Pancreas (tissue), 10 donors: ENCODE measurements around the gene MMS19. TPM values are rescaled to one million over a fixed set of nuclear protein-coding genes. Genes with fewer than 3 reads are reported as not detected.

Experiments
- ATAC-seq, 4 donors: fragments of 200-7000 bp; cut with Tn5 transposase; one replicate each; pipeline versions ENCODE4 v1.8.0 to v1.9.1; 2020; ENCODE audit warnings: mild to moderate bottlenecking in 4 of 4, moderate library complexity in 4 of 4
- DNase-seq, 6 donors: peaks; one replicate each; pipeline ENCODE4 v3.0.0-alpha.2; 2020
- FAIRE-seq: peaks from 2 replicates; lab custom pipeline; 2012; peaks lifted over from hg19 to GRCh38; lab: Jason Lieb, UNC
- H3K27ac ChIP-seq, 4 donors: fragments of 200-600 bp; sonication (generic); 1 replicate in 3 of 4; 2 replicates in 1 of 4; pipeline versions ENCODE4 v1.5.0 to v1.8.0; 2020
- H3K27me3 ChIP-seq, 4 donors: fragments of 200-600 bp; one replicate each; pipeline ENCODE4 v1.8.0; 2021
- H3K36me3 ChIP-seq, 3 donors: fragments of 200-600 bp; sonication (generic) in 1 of 3; one replicate each; pipeline versions ENCODE4 v1.5.0 to v1.8.0; 2020 to 2021
- H3K4me1 ChIP-seq, 3 donors: fragments of 200-600 bp; one replicate each; pipeline ENCODE4 v1.8.0; 2021
- H3K4me3 ChIP-seq, 4 donors: fragments of 200-600 bp; sonication (generic) in 2 of 4; one replicate each; pipeline versions ENCODE4 v1.5.0 to v1.8.0; 2020 to 2021
- H3K9me3 ChIP-seq, 4 donors: fragments of 200-600 bp; one replicate each; pipeline ENCODE4 v1.8.0; 2021
- WGBS, 2 donors: extraction: QIAGEN DNeasy Blood & Tissue Kit; methylation state at CpG; one replicate each; pipeline ENCODE4 v1.1.7; 2013; 5-methylcytosine and 5-hydroxymethylcytosine counted together
- intact Hi-C, 3 donors: fragments of 100-400 bp; cut with DNase I; formaldehyde crosslinking; loops; one replicate each; pipeline versions ENCODE4 v1.11.1 to v1.14.2; 2022
- polyA plus RNA-seq, 2 donors: library from polyadenylated mRNA; stranded (reverse); fragments of 200-250 nt; gene quantifications; one replicate each; pipeline ENCODE4 v1.2.3, GENCODE V29; 2013
- total RNA-seq, 6 donors: library from RNA; stranded (reverse); fragmentation: NEBNext Ultra II Directional in 4 of 6; extraction: Animal tissue kit (Norgen Biotek cat#: 25700) in 4 of 6; gene quantifications; one replicate each; pipeline versions ENCODE4 v1.2.1 to v1.2.4, GENCODE V29; 2021 to 2023
- TF ChIP-seq, protein P1 (sequence below), 4 donors: fragments of 200-600 bp; sonication (generic) in 3 of 4; IDR thresholded peaks; one replicate each; pipeline versions ENCODE4 v1.5.0 to v1.8.0; 2021; ENCODE audit warnings: antibody characterized with exemption in 4 of 4
- donor health status: healthy with polysubstance abuse.
- donor health status: DM: no; HTN: no; CAD: no; lungs with moderate emphysema.
- donor health status: DM: no; HTN: no; CAD: no.
- donor health status: control.
- donor health status: control.
- donor health status: Bipolar disorder and iron deficiency.
- donor health status: DM: yes; HTN: yes; CAD: no.
- donor health status: DM: no; HTN: no; CAD: no.
- donor health status: DM: no; HTN: no; CAD: no.
- donor health status: DM: yes; HTN: yes; CAD: no.

Gene MMS19
- total and polyA plus RNA-seq, 8 donors = 18.0 to 65.7 (median 24.6) TPM

DNA sequence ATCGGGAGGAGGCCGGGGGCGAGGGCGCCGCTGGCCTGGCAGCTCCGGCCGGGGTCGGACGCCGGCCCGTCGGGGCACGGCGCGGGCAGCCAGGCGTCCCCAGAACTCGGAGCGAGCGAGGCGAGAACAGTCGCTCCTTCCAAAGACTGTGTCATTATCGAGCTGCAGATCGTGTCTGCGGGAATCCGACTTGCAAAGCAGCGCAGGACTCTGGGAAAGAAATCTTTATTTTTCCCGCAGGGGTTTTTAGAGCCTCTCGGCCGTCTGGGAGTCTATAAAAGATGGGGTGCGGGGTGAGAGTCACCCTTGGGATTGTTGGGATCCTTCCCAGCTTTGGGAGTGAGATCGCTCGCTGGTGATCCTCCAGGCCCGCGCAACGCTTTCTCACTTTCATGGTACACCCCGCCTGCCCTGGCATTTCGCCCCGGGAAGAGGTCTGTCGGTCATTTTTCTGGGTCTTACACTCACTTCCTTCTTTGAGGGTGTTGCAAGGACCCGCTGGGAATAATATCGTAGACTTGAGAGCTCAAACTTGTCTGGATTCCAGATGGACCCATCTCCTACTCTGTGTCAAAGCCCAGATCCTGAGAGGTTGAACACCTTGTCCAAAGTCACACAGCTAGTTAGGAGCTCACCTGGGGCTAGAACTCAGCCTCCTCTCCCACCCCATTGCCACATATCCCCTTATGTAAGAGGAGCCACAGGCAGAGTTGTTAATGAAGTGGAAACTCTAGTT, 1.5 kb upstream of the MMS19 start:
- Histone ChIP-seq H3K4me3 (peak overlapping the region; percentile 56 to 97 (median 77)), H3K36me3 (no peaks in the 10 kb centered on the region), H3K9me3 (no peaks in the 10 kb centered on the region), H3K27ac (peak overlapping the region; percentile 81 to 89 (median 86)), H3K4me1 (peaks cover 4 to 19% (median 18%) of the 10 kb centered on the region in 3 donors), H3K27me3 (no peaks in the 10 kb centered on the region)
- intact Hi-C loops = no loop called here
- WGBS, 2 donors = 0 to 2% methylated on average over 33 to 41 of the region's 41 CpGs
- TF ChIP-seq, protein P1, sequence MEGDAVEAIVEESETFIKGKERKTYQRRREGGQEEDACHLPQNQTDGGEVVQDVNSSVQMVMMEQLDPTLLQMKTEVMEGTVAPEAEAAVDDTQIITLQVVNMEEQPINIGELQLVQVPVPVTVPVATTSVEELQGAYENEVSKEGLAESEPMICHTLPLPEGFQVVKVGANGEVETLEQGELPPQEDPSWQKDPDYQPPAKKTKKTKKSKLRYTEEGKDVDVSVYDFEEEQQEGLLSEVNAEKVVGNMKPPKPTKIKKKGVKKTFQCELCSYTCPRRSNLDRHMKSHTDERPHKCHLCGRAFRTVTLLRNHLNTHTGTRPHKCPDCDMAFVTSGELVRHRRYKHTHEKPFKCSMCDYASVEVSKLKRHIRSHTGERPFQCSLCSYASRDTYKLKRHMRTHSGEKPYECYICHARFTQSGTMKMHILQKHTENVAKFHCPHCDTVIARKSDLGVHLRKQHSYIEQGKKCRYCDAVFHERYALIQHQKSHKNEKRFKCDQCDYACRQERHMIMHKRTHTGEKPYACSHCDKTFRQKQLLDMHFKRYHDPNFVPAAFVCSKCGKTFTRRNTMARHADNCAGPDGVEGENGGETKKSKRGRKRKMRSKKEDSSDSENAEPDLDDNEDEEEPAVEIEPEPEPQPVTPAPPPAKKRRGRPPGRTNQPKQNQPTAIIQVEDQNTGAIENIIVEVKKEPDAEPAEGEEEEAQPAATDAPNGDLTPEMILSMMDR (IDR thresholded peaks at IDR 0.05) = no peak
- ATAC-seq = no peak
- peak; percentile 56 to 81 (median 67) for DNase-seq
- no peak for FAIRE-seq

DNA sequence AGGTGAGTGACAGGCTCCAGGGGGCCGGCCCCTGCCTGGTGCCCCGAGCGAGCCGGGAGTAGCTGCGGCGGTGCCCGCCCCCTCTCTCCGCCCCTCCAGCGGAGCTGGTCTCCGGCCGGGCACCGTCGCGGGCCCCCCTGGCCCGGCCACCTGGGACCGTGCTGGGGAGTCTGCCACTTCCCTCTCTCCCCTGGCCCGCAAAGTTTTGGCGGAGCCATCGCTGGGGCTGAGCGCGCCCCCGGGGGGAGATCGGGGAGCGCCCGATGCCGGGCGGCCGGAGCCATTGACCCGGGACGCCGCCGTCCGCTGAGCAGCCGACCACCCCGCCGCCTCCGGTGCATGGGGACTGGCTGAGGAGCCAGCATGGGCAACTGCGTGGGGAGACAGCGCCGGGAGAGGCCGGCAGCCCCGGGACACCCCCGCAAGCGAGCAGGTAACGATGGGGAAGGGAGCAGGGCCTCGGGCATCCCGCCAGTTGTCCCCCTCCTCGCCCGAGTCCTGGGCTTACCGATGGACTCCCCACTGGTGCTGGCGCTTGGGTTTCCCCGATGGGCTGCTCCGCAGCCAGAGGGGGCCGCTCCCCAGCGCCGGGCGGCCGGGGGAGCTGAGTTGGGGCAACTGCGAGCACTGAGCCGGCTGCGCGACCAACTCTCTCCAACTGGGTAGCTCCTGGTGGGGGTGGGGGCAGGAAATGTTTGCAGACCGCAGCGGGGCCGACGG, 779 bp upstream of the MMS19 start, which contains the start of gene UBTD1:
Gene UBTD1 (plus strand): TSS at position 84 of the 720 bp plus-strand sequence. CDS start 280 bp downstream, at position 364.
- no peaks in the 10 kb centered on the region for H3K27me3 ChIP-seq
- H3K4me1 ChIP-seq = peaks cover 4 to 22% (median 19%) of the 10 kb centered on the region in 3 donors
- intact Hi-C loops = no loop called here
- peak within 1 kb of the TSS; percentile 81 to 89 (median 86) for H3K27ac ChIP-seq
- ATAC-seq = peak; percentile 6 to 20 (median 15)
- no peaks in the 10 kb centered on the region for H3K9me3 ChIP-seq
- H3K4me3 ChIP-seq = peak within 1 kb of the TSS; percentile 56 to 97 (median 77)
- 1% methylated on average over 28 to 66 of the region's 66 CpGs for WGBS, 2 donors
- FAIRE-seq = no peak
- H3K36me3 ChIP-seq = no peaks in the 10 kb centered on the region
- DNase-seq = peak in 5 of 6 donors; percentile 51 to 90 (median 76)
- TF ChIP-seq, protein P1 (IDR thresholded peaks at IDR 0.05) = no peak

DNA sequence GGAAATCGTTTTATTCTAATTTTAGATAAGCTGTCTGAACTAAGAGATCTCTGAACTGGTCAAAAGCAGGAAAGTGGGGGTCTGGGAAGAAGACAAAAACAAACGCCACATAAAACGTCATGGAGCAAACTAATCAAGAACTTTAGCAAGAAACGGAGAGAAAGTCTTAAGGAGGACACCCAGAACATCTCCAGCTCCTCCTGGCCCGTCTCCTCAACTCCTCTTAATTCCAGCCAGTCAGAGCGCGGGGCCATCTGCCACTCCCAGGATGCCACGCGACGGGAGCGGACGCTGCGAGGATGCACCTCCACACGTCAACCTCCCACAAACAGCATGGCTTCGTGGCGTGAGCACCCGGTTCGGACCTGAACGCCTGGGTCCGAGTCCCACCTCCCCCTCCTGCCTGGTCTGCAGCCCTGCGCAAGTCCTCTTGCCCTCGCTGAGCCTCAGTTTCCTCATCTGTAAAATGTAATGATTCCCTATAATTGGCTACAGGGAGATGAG, 598 bp downstream of the MMS19 start:
- peak overlapping the region; percentile 56 to 97 (median 77) for H3K4me3 ChIP-seq
- intact Hi-C loops = no loop called here
- peak overlapping the region; percentile 81 to 89 (median 86) for H3K27ac ChIP-seq
- ATAC-seq (peak in 3 of 4 donors; percentile 24 to 51 (median 28)), DNase-seq (peak; percentile 44 to 85 (median 64)), FAIRE-seq (no peak)
- H3K27me3 ChIP-seq = no peaks in the 10 kb centered on the region
- no peaks in the 10 kb centered on the region for H3K36me3 ChIP-seq
- no peaks in the 10 kb centered on the region for H3K9me3 ChIP-seq
- H3K4me1 ChIP-seq = peaks cover 4 to 22% (median 19%) of the 10 kb centered on the region in 3 donors
- TF ChIP-seq, protein P1 (IDR thresholded peaks at IDR 0.05) = no peak
- 0 to 1% methylated on average over 22 of the region's 22 CpGs for WGBS, 2 donors

DNA sequence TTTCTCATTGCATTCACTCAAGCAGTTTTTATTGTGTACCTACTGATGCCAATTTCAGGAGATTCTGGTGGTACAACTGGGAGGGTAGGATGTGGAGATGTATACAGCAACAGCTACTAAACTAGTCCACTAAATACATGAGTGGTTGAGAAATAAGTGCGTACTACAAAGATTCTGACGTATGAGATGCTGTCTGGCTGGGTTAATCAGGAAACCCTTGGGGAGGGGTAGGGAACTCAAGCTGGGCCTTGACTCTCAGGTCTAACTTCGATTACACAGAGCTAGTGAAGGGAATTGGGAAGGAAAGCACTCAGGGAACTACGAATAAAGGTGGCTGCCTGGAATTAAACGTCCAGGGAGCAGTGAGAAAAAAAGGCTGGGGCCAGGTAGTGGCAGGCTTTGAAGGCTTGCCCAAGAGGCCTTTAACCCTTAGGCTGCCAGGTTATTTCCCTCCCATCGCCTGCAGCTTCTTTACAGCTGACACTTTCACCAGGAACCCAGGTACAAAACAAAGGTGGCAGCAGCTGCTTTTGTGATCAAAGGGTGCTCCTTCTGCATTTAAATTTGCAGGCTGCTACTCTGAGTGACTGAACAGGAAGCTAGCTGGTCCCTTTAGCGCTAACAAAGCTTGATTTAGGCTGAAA, 3.2 kb downstream of the MMS19 start:
- FAIRE-seq (no peak), ATAC-seq (no peak), DNase-seq (no peak)
- WGBS, 2 donors = 19 to 23% methylated on average over 7 of the region's 7 CpGs
- intact Hi-C loops = no loop called here
- Histone ChIP-seq H3K27ac (peak overlapping the region in 1 of 4 donors; percentile 10), H3K9me3 (no peaks in the 10 kb centered on the region), H3K4me3 (no peak overlapping the region), H3K27me3 (no peaks in the 10 kb centered on the region), H3K4me1 (peaks cover 4 to 28% (median 19%) of the 10 kb centered on the region in 3 donors), H3K36me3 (no peaks in the 10 kb centered on the region)
- TF ChIP-seq, protein P1 (IDR thresholded peaks at IDR 0.05) = no peak
